ENCODE measurements around the gene ABHD16A. TPM values are rescaled to one million over a fixed set of nuclear protein-coding genes. Genes with fewer than 3 reads are reported as not detected.

Gene ABHD16A
- total RNA-seq, 1 donor from 2014 or later: 44.5 TPM

- DNase-seq (ENCODE audit: low spot score): no peak
Measured at GRCh38 chr6:31689249-31690110, 13.6 kb downstream of the ABHD16A start.

- DNase-seq (ENCODE audit: low spot score): no peak
Measured at GRCh38 chr6:31687860-31688693, 15.0 kb downstream of the ABHD16A start.

- DNase-seq (ENCODE audit: low spot score): no peak
Measured at GRCh38 chr6:31687321-31687720, 15.8 kb downstream of the ABHD16A start.

GRCh38 chr6:31686483-31686882 lies 16.6 kb downstream of the ABHD16A start:
- DNase-seq (ENCODE audit: low spot score): no peak

DNA sequence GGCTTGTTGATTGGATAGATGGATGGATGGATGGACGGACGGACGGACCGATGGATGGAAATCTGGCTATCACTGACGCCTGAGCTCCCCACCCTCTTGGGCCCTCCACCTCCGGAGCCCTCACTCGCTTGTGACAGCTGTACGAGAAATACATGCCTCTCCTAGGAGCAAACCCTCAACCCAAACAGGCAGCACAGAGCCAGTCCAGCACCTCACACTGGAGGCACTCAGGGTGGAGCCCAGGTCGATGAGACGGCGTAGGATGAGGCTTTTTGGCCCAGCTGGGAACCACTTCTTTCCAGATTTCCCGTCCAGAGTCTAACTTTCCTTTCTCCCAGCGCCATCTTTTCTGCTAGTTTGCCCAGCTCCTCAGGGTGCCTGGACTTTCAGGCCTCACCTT lies 19.5 kb downstream of the ABHD16A start:
- DNase-seq (ENCODE audit: low spot score): no peak

DNA sequence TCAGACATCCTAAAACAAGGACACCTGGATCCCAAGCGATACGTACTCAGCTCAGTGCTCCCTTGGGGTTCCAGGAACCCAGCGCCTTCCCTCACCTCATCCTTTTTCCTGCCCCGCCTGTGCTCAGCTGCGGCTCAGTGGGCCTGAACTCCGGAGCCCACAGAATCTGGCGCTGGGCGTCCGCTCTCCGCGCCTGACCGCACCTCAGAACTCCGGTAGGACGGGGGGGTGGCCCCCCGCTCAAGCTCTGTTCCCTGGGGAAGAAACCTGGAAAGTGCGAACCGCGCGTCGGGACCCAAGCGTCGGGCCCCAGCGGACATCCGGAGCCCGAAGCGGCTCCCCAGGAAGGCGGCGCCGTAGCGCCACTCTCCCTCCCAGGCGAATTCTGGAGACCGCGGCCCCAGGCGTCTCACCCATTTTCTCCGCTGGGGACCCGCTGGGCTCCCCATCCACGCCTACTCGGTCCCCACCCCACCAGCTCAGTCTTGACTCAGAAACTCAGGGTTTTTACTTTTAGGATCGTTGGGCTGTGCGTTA lies 21.9 kb downstream of the ABHD16A start:
- DNase-seq (ENCODE audit: low spot score): no peak

DNA sequence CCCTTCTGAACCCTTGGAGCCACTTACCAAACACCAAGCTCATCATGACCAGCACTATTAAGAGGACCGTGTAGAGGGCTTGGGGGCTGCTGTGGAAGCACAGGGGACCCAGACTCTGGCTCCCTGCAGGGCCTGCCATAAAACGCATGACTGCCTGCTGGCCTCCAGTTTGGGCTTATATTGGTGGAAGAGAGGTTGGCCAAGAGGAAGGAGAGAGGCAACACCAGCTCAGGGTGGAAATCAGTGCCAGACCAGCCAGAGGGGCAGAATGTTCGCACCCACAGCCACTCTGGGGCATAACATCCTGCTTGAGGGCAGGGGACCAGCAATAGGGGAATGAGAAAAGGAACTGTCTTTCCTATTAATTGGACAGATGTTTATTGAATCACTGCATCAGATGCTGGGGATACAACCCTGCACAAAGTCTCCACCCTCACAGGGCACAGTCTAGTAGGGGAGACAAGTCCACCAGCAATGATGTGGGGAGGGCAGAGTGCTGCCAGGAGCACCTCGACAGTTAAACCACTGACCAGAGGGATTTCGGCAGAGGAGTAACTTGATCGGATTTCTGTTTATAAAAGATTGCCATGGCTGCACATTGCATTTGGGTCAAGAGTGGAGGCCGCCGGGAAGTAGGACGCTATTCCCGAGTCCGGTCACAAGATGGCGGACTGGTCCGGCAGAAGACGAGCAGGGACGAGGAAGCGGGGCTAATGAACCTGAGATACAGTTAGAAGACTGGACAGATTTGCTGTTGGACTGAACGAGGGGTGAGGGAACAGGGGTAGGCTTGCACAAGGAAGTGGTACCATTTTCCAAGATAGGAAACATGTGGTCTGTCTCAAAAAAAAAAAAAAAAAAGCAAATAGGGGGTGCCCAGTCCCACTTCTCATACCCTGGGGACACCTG lies 22.6 kb downstream of the ABHD16A start, which contains the start of gene LY6G5C:
TSS of gene LY6G5C (minus strand) at position 842 of the 909 bp plus-strand sequence. CDS start at position 148, 694 bp downstream.
- peak; percentile 89 for DNase-seq (ENCODE audit: low spot score)

DNA sequence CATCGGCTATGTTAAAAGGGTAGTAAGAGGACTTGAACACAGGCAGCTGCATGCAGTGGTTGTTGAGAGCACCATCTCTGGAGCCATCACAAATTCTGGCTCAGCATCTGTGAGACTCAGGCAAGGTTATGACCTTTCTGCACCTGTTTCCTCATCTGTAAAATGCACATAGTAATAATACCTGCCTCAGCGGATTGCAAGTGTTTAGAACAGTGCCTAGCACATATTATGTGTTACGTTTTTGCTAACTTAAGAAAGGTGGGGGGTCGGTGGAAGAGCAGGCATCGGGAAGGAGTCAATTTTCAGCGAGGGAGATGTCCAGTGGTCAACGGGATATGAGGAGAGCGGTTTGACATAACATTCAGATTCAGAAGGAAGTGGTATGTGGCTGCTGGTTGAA lies 25.2 kb downstream of the ABHD16A start:
- no peak for DNase-seq (ENCODE audit: low spot score)

GRCh38 chr6:31676904-31677303 lies 26.2 kb downstream of the ABHD16A start:
- DNase-seq (ENCODE audit: low spot score): no peak

GRCh38 chr6:31676322-31676903 lies 26.7 kb downstream of the ABHD16A start:
- no peak for DNase-seq (ENCODE audit: low spot score)

GRCh38 chr6:31669676-31670075 lies 33.4 kb downstream of the ABHD16A start, which contains the start of gene LY6G5B:
Gene LY6G5B, plus strand, starts transcription at chr6:31669976. Its CDS starts 975 bp downstream, at chr6:31670951.
- DNase-seq (ENCODE audit: low spot score): no peak

- DNase-seq (ENCODE audit: low spot score): no peak
Measured at GRCh38 chr6:31666337-31666965, 36.7 kb downstream of the ABHD16A start.

- peak; percentile 99 for DNase-seq (ENCODE audit: low spot score)
Measured at GRCh38 chr6:31665501-31666336, 37.4 kb downstream of the ABHD16A start, which contains the start of gene CSNK2B. Gene CSNK2B, plus strand, starts transcription at chr6:31666080. Its CDS starts 752 bp downstream, at chr6:31666832.

- DNase-seq (ENCODE audit: low spot score): peak; percentile 92
Measured at GRCh38 chr6:31664790-31665500, 38.2 kb downstream of the ABHD16A start, which contains the start of gene GPANK1. Gene GPANK1, minus strand, starts transcription at chr6:31664997. Its CDS starts 519 bp downstream, at chr6:31664478.

DNA sequence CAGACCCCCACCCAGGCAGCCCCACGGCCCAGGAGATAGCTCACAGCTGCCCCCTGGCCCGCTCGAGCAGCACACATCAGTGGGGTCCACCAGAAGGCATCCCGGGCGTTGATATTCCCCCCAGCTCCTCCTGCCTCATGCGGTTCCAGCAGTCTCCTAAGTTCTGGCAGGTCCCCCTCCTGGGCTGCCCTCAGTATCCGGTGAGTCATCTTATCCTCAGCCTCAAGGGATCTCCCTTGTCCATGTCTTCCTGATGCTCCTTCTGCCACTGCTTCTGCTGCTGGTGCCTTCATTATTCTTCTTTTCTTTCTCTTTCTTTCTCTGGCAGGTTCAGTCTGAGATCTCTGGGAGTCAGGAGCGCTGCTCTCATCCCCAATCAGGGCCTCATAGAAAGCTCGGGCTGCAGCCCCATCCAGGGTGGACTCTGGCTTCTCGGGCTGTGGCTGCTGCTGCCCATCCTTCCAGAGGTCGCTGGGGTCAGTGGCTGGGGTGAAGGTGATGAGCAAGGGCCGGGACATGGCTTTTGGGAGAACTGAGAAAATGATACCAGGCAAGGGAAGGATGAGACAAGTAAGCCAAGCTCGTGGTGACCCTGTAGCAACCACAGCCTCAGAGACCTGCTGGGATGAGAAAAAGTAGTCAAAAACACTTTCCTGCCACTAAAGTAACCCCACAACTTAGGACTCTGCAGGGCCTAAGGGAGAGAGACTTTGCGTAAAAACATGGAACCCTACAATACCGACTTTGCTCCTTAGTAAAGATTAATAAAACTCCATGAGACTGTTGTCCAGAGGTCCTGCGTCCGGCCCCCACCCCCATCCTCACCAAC lies 38.9 kb downstream of the ABHD16A start:
- no peak for DNase-seq (ENCODE audit: low spot score)

GRCh38 chr6:31663126-31663960 lies 39.8 kb downstream of the ABHD16A start:
- no peak for DNase-seq (ENCODE audit: low spot score)

All from ureter (tissue), 1 donor.